WTC11 (cell line): ENCODE results near the gene TRPM8. TPM values are rescaled to one million over a fixed set of nuclear protein-coding genes. Genes with fewer than 3 reads are reported as not detected.

ENCODE experiments used
- ATAC-seq: fragments of 200-7000 bp; cut with Tn5 transposase; 2 replicates; pipeline ENCODE4 v1.10.0; 2021; ENCODE audit warnings: mild to moderate bottlenecking, moderate library complexity
- CTCF ChIA-PET: fragments of 300-600 bp; sonication (Branson Sonifier 250); formaldehyde crosslinking; loops from one replicate; lab custom pipeline; 2021; ENCODE audit warnings: antibody characterized with exemption; lab: Charles Lee
- POLR2A ChIA-PET: fragments of 350-600 bp; sonication (Branson Sonifier 250); formaldehyde crosslinking; loops from one replicate; lab custom pipeline; 2021; ENCODE audit warnings: antibody characterized with exemption; lab: Charles Lee
- DNase-seq: peaks from one replicate; pipeline ENCODE4 v3.0.0; 2021; ENCODE audit warnings: low spot score
- H3K27ac Mint-ChIP-seq: 2 replicates; pipeline ENCODE4 v1.8.0; 2021; ENCODE audit warnings: mixed read lengths
- H3K27me3 Mint-ChIP-seq: 2 replicates; pipeline ENCODE4 v1.8.0; 2021; ENCODE audit warnings: low read depth, mild to moderate bottlenecking, moderate library complexity, mixed read lengths
- H3K36me3 Mint-ChIP-seq: 2 replicates; pipeline ENCODE4 v1.8.0; 2021; ENCODE audit warnings: mixed read lengths
- H3K4me1 Mint-ChIP-seq: 2 replicates; pipeline ENCODE4 v1.8.0; 2022; ENCODE audit warnings: mixed read lengths
- H3K4me3 Mint-ChIP-seq: 2 replicates; pipeline ENCODE4 v1.8.0; 2021; ENCODE audit warnings: mild to moderate bottlenecking, moderate library complexity, mixed read lengths
- H3K9me3 Mint-ChIP-seq: 2 replicates; pipeline ENCODE4 v1.8.0; 2021; ENCODE audit warnings: mixed read lengths
- ATF1 ChIP-seq: sonication (generic); formaldehyde crosslinking; IDR thresholded peaks from 2 replicates; pipeline ENCODE4 v1.8.1; 2023; ENCODE audit warnings: mild to moderate bottlenecking, moderate library complexity, missing genetic modification reagents
- ETV6 ChIP-seq: sonication (generic); formaldehyde crosslinking; IDR thresholded peaks from 2 replicates; pipeline ENCODE4 v1.8.1; 2022; ENCODE audit warnings: mild to moderate bottlenecking, missing genetic modification reagents
- HMGA2 ChIP-seq: fragments of 250-450 bp; sonication (Bioruptor Pico); IDR thresholded peaks from 2 replicates; pipeline ENCODE4 v1.4.0; 2021; ENCODE audit warnings: mild to moderate bottlenecking, moderate library complexity
- MXD4 ChIP-seq: fragments of 250-450 bp; sonication (Bioruptor Pico); IDR thresholded peaks from 2 replicates; pipeline ENCODE4 v1.8.0; 2021; ENCODE audit warnings: mild to moderate bottlenecking, moderate library complexity, borderline replicate concordance
- MYBL2 ChIP-seq: sonication (generic); formaldehyde crosslinking; IDR thresholded peaks from 2 replicates; pipeline ENCODE4 v1.8.1; 2023; ENCODE audit warnings: mild to moderate bottlenecking, moderate library complexity, missing genetic modification reagents
- NR3C1 ChIP-seq: sonication (generic); formaldehyde crosslinking; conservative IDR thresholded peaks from 2 replicates; pipeline ENCODE4 v1.8.1; 2023; ENCODE audit warnings: low read depth, mild to moderate bottlenecking, missing genetic modification reagents
- SMAD4 ChIP-seq: sonication (generic); formaldehyde crosslinking; IDR thresholded peaks from 2 replicates; pipeline ENCODE4 v1.8.0; 2022; ENCODE audit warnings: mild to moderate bottlenecking, missing genetic modification reagents
- ZNF416 ChIP-seq: fragments of 250-450 bp; sonication (Bioruptor Pico); IDR thresholded peaks from 2 replicates; pipeline ENCODE4 v1.9.0; 2021; ENCODE audit warnings: mild to moderate bottlenecking, inconsistent platforms
- total RNA-seq: library from RNA; stranded (reverse); gene quantifications from 3 replicates; pipeline ENCODE4 v1.2.3, GENCODE V29; 2021
- TF ChIP-seq, protein P1 (sequence below): fragments of 250-450 bp; sonication (Bioruptor Pico); conservative IDR thresholded peaks from 2 replicates; pipeline ENCODE4 v1.9.0; 2021; ENCODE audit warnings: mild to moderate bottlenecking
- TF ChIP-seq, protein P2 (sequence below): fragments of 250-450 bp; sonication (Bioruptor Pico); IDR thresholded peaks from 2 replicates; pipeline ENCODE4 v1.9.0; 2021; ENCODE audit warnings: mild to moderate bottlenecking, borderline replicate concordance
- TF ChIP-seq, protein P3 (sequence below): sonication (generic); formaldehyde crosslinking; IDR thresholded peaks from 2 replicates; pipeline ENCODE4 v1.8.0; 2023; ENCODE audit warnings: missing genetic modification reagents, mild to moderate bottlenecking, borderline replicate concordance
- TF ChIP-seq, protein P4 (sequence below): sonication (generic); formaldehyde crosslinking; IDR thresholded peaks from 2 replicates; pipeline ENCODE4 v1.8.1; 2022; ENCODE audit warnings: mild to moderate bottlenecking, missing genetic modification reagents, moderate library complexity, borderline replicate concordance
- TF ChIP-seq, protein P5 (sequence below): sonication (generic); formaldehyde crosslinking; IDR thresholded peaks from 2 replicates; pipeline ENCODE4 v1.8.0; 2022; ENCODE audit warnings: missing genetic modification reagents
- TF ChIP-seq, protein P6 (sequence below): sonication (generic); formaldehyde crosslinking; IDR thresholded peaks from 2 replicates; pipeline ENCODE4 v1.8.1; 2022; ENCODE audit warnings: mild to moderate bottlenecking, moderate library complexity, missing genetic modification reagents
- TF ChIP-seq, protein P7 (sequence below): fragments of 250-450 bp; sonication (Bioruptor Pico); IDR thresholded peaks from 2 replicates; pipeline ENCODE4 v1.9.0; 2021; ENCODE audit warnings: mild to moderate bottlenecking
- TF ChIP-seq, protein P8 (sequence below): sonication (generic); formaldehyde crosslinking; conservative IDR thresholded peaks from 2 replicates; pipeline ENCODE4 v1.8.1; 2022; ENCODE audit warnings: mild to moderate bottlenecking, missing genetic modification reagents

Gene TRPM8
- total RNA-seq, 1 experiment from 2014 or later: 0.26 TPM

DNA sequence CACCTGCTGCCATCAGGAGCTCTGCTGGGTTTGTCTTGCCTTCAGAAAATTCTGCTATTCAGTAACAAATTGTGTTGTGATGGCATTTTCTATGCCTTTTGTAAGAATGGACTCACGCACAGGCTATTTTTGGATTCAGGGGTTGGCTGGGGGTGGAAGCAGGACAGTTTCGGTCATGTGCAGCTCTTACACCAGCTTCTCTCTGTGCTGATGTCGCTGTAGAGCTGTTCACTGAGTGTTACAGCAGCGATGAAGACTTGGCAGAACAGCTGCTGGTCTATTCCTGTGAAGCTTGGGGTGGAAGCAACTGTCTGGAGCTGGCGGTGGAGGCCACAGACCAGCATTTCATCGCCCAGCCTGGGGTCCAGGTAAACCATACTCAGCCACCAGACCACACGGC is 49.2 kb downstream of the TRPM8 start (continued):
- TF ChIP-seq, protein P1, sequence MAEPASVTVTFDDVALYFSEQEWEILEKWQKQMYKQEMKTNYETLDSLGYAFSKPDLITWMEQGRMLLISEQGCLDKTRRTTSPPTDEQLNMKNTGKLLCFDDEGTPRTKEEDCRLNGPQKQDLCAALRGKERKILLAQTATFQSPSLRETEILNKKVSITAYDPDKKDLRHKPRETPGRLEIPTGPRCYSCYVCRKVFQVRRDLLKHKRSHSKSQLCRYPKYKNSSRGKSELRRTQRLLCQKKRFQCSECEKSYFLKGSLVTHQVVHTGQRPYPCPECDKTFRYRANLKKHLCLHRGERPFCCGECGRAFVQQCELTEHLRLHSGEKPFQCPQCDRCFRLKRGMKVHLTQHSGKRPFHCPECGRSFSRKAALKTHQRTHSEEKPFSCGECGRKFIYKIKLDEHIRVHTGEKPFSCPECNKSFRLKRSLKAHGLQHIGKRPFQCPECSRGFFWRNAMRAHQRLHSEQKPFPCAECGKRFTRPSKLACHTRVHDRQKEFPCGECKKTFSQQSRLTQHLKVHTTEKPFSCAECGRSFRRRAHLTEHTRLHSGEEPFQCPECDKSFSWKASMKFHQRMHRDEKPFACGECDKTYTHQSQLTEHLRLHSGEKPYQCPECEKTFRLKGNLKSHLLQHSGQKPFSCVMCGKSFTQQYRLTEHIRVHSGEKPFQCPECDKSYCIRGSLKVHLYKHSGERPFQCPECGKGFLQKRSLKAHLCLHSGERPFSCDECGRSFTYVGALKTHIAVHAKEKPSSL: no peak

DNA sequence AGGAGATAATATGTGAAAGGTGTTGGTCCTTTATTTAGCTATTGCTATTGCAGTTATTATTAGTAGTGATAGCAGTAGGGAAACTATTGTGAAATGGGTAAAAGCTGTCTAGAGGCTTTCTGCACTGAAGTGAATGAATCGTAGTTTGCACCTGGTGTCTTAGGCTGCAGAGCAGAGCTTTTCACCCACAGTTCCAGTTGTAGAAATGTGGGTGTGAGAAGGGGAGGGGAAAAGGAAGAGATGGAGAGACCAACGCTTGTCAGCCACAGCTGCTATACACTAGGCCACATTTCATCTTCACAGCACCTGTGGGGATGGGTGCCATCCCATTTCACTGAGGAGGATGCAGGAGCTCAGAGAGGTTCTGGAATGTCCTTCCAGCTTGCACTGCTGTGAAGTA is 50.0 kb downstream of the TRPM8 start:
- no peaks in the 10 kb centered on the region for H3K4me1 Mint-ChIP-seq
- no peak for TF ChIP-seq MXD4 (CRISPR knock-in tag)
- TF ChIP-seq ETV6 (CRISPR knock-in tag): no peak
- TF ChIP-seq ZNF416 (CRISPR knock-in tag): no peak
- no peak for TF ChIP-seq NR3C1
- TF ChIP-seq, protein P2, sequence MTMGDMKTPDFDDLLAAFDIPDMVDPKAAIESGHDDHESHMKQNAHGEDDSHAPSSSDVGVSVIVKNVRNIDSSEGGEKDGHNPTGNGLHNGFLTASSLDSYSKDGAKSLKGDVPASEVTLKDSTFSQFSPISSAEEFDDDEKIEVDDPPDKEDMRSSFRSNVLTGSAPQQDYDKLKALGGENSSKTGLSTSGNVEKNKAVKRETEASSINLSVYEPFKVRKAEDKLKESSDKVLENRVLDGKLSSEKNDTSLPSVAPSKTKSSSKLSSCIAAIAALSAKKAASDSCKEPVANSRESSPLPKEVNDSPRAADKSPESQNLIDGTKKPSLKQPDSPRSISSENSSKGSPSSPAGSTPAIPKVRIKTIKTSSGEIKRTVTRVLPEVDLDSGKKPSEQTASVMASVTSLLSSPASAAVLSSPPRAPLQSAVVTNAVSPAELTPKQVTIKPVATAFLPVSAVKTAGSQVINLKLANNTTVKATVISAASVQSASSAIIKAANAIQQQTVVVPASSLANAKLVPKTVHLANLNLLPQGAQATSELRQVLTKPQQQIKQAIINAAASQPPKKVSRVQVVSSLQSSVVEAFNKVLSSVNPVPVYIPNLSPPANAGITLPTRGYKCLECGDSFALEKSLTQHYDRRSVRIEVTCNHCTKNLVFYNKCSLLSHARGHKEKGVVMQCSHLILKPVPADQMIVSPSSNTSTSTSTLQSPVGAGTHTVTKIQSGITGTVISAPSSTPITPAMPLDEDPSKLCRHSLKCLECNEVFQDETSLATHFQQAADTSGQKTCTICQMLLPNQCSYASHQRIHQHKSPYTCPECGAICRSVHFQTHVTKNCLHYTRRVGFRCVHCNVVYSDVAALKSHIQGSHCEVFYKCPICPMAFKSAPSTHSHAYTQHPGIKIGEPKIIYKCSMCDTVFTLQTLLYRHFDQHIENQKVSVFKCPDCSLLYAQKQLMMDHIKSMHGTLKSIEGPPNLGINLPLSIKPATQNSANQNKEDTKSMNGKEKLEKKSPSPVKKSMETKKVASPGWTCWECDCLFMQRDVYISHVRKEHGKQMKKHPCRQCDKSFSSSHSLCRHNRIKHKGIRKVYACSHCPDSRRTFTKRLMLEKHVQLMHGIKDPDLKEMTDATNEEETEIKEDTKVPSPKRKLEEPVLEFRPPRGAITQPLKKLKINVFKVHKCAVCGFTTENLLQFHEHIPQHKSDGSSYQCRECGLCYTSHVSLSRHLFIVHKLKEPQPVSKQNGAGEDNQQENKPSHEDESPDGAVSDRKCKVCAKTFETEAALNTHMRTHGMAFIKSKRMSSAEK (CRISPR knock-in tag): no peak
- TF ChIP-seq, protein P3, sequence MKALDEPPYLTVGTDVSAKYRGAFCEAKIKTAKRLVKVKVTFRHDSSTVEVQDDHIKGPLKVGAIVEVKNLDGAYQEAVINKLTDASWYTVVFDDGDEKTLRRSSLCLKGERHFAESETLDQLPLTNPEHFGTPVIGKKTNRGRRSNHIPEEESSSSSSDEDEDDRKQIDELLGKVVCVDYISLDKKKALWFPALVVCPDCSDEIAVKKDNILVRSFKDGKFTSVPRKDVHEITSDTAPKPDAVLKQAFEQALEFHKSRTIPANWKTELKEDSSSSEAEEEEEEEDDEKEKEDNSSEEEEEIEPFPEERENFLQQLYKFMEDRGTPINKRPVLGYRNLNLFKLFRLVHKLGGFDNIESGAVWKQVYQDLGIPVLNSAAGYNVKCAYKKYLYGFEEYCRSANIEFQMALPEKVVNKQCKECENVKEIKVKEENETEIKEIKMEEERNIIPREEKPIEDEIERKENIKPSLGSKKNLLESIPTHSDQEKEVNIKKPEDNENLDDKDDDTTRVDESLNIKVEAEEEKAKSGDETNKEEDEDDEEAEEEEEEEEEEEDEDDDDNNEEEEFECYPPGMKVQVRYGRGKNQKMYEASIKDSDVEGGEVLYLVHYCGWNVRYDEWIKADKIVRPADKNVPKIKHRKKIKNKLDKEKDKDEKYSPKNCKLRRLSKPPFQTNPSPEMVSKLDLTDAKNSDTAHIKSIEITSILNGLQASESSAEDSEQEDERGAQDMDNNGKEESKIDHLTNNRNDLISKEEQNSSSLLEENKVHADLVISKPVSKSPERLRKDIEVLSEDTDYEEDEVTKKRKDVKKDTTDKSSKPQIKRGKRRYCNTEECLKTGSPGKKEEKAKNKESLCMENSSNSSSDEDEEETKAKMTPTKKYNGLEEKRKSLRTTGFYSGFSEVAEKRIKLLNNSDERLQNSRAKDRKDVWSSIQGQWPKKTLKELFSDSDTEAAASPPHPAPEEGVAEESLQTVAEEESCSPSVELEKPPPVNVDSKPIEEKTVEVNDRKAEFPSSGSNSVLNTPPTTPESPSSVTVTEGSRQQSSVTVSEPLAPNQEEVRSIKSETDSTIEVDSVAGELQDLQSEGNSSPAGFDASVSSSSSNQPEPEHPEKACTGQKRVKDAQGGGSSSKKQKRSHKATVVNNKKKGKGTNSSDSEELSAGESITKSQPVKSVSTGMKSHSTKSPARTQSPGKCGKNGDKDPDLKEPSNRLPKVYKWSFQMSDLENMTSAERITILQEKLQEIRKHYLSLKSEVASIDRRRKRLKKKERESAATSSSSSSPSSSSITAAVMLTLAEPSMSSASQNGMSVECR (CRISPR knock-in tag): no peak
- TF ChIP-seq ATF1 (CRISPR knock-in tag): no peak
- no peak for TF ChIP-seq MYBL2 (CRISPR knock-in tag)
- TF ChIP-seq, protein P4, sequence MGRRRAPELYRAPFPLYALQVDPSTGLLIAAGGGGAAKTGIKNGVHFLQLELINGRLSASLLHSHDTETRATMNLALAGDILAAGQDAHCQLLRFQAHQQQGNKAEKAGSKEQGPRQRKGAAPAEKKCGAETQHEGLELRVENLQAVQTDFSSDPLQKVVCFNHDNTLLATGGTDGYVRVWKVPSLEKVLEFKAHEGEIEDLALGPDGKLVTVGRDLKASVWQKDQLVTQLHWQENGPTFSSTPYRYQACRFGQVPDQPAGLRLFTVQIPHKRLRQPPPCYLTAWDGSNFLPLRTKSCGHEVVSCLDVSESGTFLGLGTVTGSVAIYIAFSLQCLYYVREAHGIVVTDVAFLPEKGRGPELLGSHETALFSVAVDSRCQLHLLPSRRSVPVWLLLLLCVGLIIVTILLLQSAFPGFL (CRISPR knock-in tag): no peak
- TF ChIP-seq, protein P5, sequence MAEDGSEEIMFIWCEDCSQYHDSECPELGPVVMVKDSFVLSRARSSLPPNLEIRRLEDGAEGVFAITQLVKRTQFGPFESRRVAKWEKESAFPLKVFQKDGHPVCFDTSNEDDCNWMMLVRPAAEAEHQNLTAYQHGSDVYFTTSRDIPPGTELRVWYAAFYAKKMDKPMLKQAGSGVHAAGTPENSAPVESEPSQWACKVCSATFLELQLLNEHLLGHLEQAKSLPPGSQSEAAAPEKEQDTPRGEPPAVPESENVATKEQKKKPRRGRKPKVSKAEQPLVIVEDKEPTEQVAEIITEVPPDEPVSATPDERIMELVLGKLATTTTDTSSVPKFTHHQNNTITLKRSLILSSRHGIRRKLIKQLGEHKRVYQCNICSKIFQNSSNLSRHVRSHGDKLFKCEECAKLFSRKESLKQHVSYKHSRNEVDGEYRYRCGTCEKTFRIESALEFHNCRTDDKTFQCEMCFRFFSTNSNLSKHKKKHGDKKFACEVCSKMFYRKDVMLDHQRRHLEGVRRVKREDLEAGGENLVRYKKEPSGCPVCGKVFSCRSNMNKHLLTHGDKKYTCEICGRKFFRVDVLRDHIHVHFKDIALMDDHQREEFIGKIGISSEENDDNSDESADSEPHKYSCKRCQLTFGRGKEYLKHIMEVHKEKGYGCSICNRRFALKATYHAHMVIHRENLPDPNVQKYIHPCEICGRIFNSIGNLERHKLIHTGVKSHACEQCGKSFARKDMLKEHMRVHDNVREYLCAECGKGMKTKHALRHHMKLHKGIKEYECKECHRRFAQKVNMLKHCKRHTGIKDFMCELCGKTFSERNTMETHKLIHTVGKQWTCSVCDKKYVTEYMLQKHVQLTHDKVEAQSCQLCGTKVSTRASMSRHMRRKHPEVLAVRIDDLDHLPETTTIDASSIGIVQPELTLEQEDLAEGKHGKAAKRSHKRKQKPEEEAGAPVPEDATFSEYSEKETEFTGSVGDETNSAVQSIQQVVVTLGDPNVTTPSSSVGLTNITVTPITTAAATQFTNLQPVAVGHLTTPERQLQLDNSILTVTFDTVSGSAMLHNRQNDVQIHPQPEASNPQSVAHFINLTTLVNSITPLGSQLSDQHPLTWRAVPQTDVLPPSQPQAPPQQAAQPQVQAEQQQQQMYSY: no peak
- TF ChIP-seq, protein P6, sequence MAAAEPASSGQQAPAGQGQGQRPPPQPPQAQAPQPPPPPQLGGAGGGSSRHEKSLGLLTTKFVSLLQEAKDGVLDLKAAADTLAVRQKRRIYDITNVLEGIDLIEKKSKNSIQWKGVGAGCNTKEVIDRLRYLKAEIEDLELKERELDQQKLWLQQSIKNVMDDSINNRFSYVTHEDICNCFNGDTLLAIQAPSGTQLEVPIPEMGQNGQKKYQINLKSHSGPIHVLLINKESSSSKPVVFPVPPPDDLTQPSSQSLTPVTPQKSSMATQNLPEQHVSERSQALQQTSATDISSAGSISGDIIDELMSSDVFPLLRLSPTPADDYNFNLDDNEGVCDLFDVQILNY (CRISPR knock-in tag): no peak
- TF ChIP-seq, protein P7, sequence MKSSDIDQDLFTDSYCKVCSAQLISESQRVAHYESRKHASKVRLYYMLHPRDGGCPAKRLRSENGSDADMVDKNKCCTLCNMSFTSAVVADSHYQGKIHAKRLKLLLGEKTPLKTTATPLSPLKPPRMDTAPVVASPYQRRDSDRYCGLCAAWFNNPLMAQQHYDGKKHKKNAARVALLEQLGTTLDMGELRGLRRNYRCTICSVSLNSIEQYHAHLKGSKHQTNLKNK (CRISPR knock-in tag): no peak
- TF ChIP-seq HMGA2 (CRISPR knock-in tag): no peak
- no peak for TF ChIP-seq SMAD4 (CRISPR knock-in tag)
- TF ChIP-seq, protein P8, sequence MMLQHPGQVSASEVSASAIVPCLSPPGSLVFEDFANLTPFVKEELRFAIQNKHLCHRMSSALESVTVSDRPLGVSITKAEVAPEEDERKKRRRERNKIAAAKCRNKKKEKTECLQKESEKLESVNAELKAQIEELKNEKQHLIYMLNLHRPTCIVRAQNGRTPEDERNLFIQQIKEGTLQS (CRISPR knock-in tag): no peak
- POLR2A ChIA-PET: interaction anchor here (0.6 kb wide), 1 partner anchor 93 kb away, joined by 3 read pairs; no protein-coding TSS in a partner anchor
- ATAC-seq (no peak), DNase-seq (no peak)
- peaks cover 8% of the 10 kb centered on the region for H3K36me3 Mint-ChIP-seq
- peaks cover 19% of the 10 kb centered on the region for H3K9me3 Mint-ChIP-seq
- H3K27me3 Mint-ChIP-seq: peaks cover 3% of the 10 kb centered on the region; the same call in 1 of the 2 replicates
- CTCF ChIA-PET: no interaction called here
- H3K4me3 Mint-ChIP-seq: no peak overlapping the region
- no peak overlapping the region for H3K27ac Mint-ChIP-seq
